T-helper 2 cell treated with Interferon-gamma antibody and Interleukin-4, amounts not matched to agents 5 μg/mL and 100 μg/mL, for 36 hours (primary cell): ENCODE results near the gene CHMP4A.

Experiments used
- DNase-seq: peaks from one replicate; pipeline ENCODE4 v3.0.0; 2021; ENCODE audit warnings: low spot score
- H3K27ac Mint-ChIP-seq: one replicate; pipeline ENCODE4 v1.8.0; 2021; ENCODE audit warnings: mild to moderate bottlenecking, mixed read lengths
- H3K27me3 Mint-ChIP-seq: one replicate; pipeline ENCODE4 v1.8.0; 2021; ENCODE audit warnings: low read depth, mixed read lengths
- H3K36me3 Mint-ChIP-seq: one replicate; pipeline ENCODE4 v1.8.0; 2021; ENCODE audit warnings: low read depth, mixed read lengths
- H3K4me1 Mint-ChIP-seq: one replicate; pipeline ENCODE4 v1.8.0; 2021; ENCODE audit warnings: low read depth, mixed read lengths
- H3K4me3 Mint-ChIP-seq: one replicate; pipeline ENCODE4 v1.8.0; 2022; ENCODE audit warnings: mild to moderate bottlenecking, moderate library complexity, mixed read lengths
- H3K9me3 Mint-ChIP-seq: one replicate; pipeline ENCODE4 v1.8.0; 2021; ENCODE audit warnings: mixed read lengths

Gene CHMP4A

GRCh38 chr14:24160499-24160849 lies 52.8 kb downstream of the CHMP4A start:
- peaks cover 84% of the 10 kb centered on the region for H3K36me3 Mint-ChIP-seq
- H3K4me1 Mint-ChIP-seq = peaks cover 33% of the 10 kb centered on the region
- H3K27ac Mint-ChIP-seq = peak overlapping the region; percentile 99
- peak overlapping the region; percentile 98 for H3K4me3 Mint-ChIP-seq
- H3K9me3 Mint-ChIP-seq = no peaks in the 10 kb centered on the region
- no peak for DNase-seq
- H3K27me3 Mint-ChIP-seq = peaks cover 2% of the 10 kb centered on the region

GRCh38 chr14:24159777-24160498 lies 53.4 kb downstream of the CHMP4A start:
- DNase-seq = no peak
- Mint-ChIP-seq H3K27me3 (peaks cover 2% of the 10 kb centered on the region), H3K4me3 (peak overlapping the region; percentile 98), H3K4me1 (peaks cover 33% of the 10 kb centered on the region), H3K9me3 (no peaks in the 10 kb centered on the region), H3K36me3 (peaks cover 83% of the 10 kb centered on the region), H3K27ac (peak overlapping the region; percentile 99)
